RWPE2 (cell line): ENCODE measurements around the gene SMAD6.
"Not testable (repeated sequence)": the region's sequence is repeated elsewhere in the genome, so short reads cannot be mapped to it uniquely, and the experiment has no call there.

ENCODE experiments used
- ATAC-seq: fragments of 200-7000 bp; cut with Tn5 transposase; 3 replicates; pipeline ENCODE4 v1.9.1; 2021; ENCODE audit warnings: low read depth
- DNase-seq: peaks from one replicate; pipeline ENCODE4 v3.0.0-alpha.2; 2020; ENCODE audit warnings: low spot score
- H3K27ac ChIP-seq: fragments of 450-650 bp; 2 replicates; pipeline ENCODE4 v1.5.1; 2017; ENCODE audit warnings: mild to moderate bottlenecking; ENCODE audit not compliant: poor library complexity, severe bottlenecking
- H3K27me3 ChIP-seq: fragments of 250-450 bp; sonication (Bioruptor Pico); 2 replicates; pipeline ENCODE4 v1.5.1; 2021; ENCODE audit warnings: mild to moderate bottlenecking, moderate library complexity; ENCODE audit not compliant: insufficient read depth, poor library complexity, severe bottlenecking
- H3K36me3 ChIP-seq: fragments of 250-450 bp; sonication (Bioruptor Pico); 2 replicates; pipeline ENCODE4 v1.5.1; 2020; ENCODE audit warnings: low read depth, mild to moderate bottlenecking, moderate library complexity
- H3K4me1 ChIP-seq: fragments of 250-450 bp; sonication (Bioruptor Pico); 2 replicates; pipeline ENCODE4 v1.5.1; 2021; ENCODE audit warnings: mild to moderate bottlenecking, moderate library complexity; ENCODE audit not compliant: insufficient read depth, poor library complexity, severe bottlenecking
- H3K4me3 ChIP-seq: fragments of 250-450 bp; sonication (Bioruptor Pico); 2 replicates; pipeline ENCODE4 v1.5.1; 2021; ENCODE audit warnings: mild to moderate bottlenecking, moderate library complexity; ENCODE audit not compliant: severe bottlenecking
- H3K9me3 ChIP-seq: fragments of 250-450 bp; sonication (Bioruptor Pico); 2 replicates; pipeline ENCODE4 v1.5.1; 2021; ENCODE audit warnings: mild to moderate bottlenecking, moderate library complexity; ENCODE audit not compliant: severe bottlenecking
- TF ChIP-seq, protein P1 (sequence below): fragments of 450-650 bp; IDR thresholded peaks from one replicate; pipeline ENCODE4 v1.5.1; 2017; ENCODE audit warnings: mild to moderate bottlenecking, moderate library complexity; ENCODE audit not compliant: poor library complexity, severe bottlenecking

The SMAD6 gene

DNA sequence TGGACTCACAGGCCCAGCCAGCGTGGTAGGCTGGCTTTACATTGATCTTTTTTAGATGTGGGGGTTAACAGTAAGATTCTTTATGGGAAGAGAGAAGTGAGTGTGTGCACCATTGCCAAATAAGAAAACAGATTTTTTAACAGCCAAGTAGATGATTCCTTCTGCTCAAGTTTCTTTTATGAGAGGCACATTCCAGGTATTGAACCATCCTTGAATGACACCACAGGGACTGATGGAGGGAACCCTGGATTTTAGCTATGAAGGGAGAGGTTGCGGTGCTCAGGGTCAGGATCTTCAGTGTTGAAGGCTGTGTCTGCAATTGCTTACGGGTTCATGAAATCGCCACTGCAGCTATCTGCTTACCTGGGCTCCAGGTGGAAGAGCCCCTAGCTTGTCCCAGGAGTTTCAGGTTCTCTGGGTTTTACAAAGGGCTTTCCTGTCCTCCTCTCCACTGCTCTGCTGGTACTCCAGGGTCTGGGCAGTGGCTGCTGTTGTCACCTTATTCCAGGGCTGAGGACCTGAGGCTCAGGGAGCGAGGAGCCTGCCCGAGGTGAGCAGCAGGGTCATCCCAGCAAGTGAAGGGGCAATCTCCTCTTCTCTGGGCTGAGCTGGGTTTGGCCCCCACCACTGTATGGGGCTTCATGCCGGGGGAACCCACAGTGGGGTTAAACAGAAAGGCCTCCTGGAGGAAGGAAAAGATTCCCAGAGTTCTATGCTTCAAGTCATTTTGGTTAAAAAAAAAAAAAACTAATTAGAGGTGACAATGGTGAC lies 53.4 kb downstream of the SMAD6 start:
- DNase-seq (peak; percentile 64), ATAC-seq (no peak)
- TF ChIP-seq, protein P1, sequence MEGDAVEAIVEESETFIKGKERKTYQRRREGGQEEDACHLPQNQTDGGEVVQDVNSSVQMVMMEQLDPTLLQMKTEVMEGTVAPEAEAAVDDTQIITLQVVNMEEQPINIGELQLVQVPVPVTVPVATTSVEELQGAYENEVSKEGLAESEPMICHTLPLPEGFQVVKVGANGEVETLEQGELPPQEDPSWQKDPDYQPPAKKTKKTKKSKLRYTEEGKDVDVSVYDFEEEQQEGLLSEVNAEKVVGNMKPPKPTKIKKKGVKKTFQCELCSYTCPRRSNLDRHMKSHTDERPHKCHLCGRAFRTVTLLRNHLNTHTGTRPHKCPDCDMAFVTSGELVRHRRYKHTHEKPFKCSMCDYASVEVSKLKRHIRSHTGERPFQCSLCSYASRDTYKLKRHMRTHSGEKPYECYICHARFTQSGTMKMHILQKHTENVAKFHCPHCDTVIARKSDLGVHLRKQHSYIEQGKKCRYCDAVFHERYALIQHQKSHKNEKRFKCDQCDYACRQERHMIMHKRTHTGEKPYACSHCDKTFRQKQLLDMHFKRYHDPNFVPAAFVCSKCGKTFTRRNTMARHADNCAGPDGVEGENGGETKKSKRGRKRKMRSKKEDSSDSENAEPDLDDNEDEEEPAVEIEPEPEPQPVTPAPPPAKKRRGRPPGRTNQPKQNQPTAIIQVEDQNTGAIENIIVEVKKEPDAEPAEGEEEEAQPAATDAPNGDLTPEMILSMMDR = no peak
- no peaks in the 10 kb centered on the region for H3K36me3 ChIP-seq
- H3K4me1 ChIP-seq = peaks cover 11% of the 10 kb centered on the region
- H3K4me3 ChIP-seq = no peak overlapping the region
- H3K27ac ChIP-seq = no peak overlapping the region
- peaks cover 7% of the 10 kb centered on the region for H3K9me3 ChIP-seq
- H3K27me3 ChIP-seq = no peaks in the 10 kb centered on the region

- TF ChIP-seq, protein P1 = no peak
- ATAC-seq = no peak
These were observed 54.3 kb downstream of the SMAD6 start for GRCh38 chr15:66756295-66756694.

GRCh38 chr15:66757030-66757429 lies 55.0 kb downstream of the SMAD6 start:
- ATAC-seq = no peak
- Histone ChIP-seq H3K4me3 (no peak overlapping the region), H3K36me3 (no peaks in the 10 kb centered on the region), H3K27ac (no peak overlapping the region), H3K27me3 (no peaks in the 10 kb centered on the region), H3K9me3 (peaks cover 7% of the 10 kb centered on the region), H3K4me1 (peaks cover 6% of the 10 kb centered on the region)
- DNase-seq = no peak
- TF ChIP-seq, protein P1 = no peak

More at GRCh38 chr15:66756295-66756694, 54.3 kb downstream of the SMAD6 start:
- peaks cover 10% of the 10 kb centered on the region for H3K4me1 ChIP-seq
- H3K36me3 ChIP-seq = no peaks in the 10 kb centered on the region
- H3K4me3 ChIP-seq = no peak overlapping the region
- H3K27me3 ChIP-seq = no peaks in the 10 kb centered on the region
- DNase-seq = no peak
- H3K9me3 ChIP-seq = peaks cover 7% of the 10 kb centered on the region
- H3K27ac ChIP-seq = no peak overlapping the region

DNA sequence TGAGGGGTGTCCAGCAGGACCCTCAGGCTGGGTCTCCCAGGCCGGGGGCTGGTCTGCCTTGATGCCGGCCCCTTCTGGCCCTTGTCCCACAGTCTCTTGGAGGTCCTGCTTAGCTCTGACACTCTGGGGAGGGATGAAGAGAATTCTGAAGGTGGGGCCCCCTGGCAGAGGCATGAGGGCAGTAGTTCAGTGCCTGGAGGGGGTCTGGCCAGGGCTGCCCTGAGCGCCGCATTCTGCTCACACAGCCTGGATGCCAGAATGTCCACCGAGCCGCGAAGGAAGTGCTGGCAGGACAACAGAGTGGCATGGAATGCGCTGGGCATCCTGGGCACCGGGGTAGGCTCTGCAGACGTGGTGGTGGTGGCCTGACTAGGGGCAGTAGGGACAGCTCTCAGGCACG lies 55.5 kb downstream of the SMAD6 start:
- Histone ChIP-seq H3K4me1 (peaks cover 8% of the 10 kb centered on the region), H3K36me3 (no peaks in the 10 kb centered on the region), H3K9me3 (peaks cover 7% of the 10 kb centered on the region), H3K27ac (no peak overlapping the region), H3K4me3 (no peak overlapping the region), H3K27me3 (no peaks in the 10 kb centered on the region)
- TF ChIP-seq, protein P1 = no peak
- DNase-seq (no peak), ATAC-seq (no peak)

- not testable (repeated sequence) for H3K9me3 ChIP-seq, H3K4me3 ChIP-seq, DNase-seq, H3K27me3 ChIP-seq, H3K36me3 ChIP-seq, ATAC-seq, H3K4me1 ChIP-seq
- peak overlapping the region; percentile 19 for H3K27ac ChIP-seq
These were observed 56.2 kb downstream of the SMAD6 start for GRCh38 chr15:66758217-66758616.
